DND-41 (cell line): ENCODE data around the gene CALM1.

ENCODE experiments used
- ATAC-seq: fragments of 200-7000 bp; cut with Tn5 transposase; 3 replicates; pipeline ENCODE4 v1.9.1; 2021; ENCODE audit warnings: low read depth; ENCODE audit not compliant: insufficient read depth
- DNase-seq: peaks from one replicate; pipeline ENCODE4 v3.0.0-alpha.2; 2020
- H2AFZ ChIP-seq: 2 replicates; pipeline ENCODE4 v1.6.0; 2012; ENCODE audit warnings: low read depth, low read length
- H3K27ac ChIP-seq: 2 replicates; pipeline ENCODE4 v1.5.1; 2012; ENCODE audit warnings: low read length, inconsistent platforms
- H3K27me3 ChIP-seq: fragments of 200-600 bp; sonication (generic); 2 replicates; pipeline ENCODE4 v1.6.0; 2012; ENCODE audit warnings: low read length, mild to moderate bottlenecking, inconsistent platforms; ENCODE audit not compliant: insufficient read depth, poor library complexity
- H3K36me3 ChIP-seq: 2 replicates; pipeline ENCODE4 v1.5.1; 2012; ENCODE audit warnings: low read length, inconsistent platforms; ENCODE audit not compliant: insufficient read depth
- H3K4me1 ChIP-seq: 2 replicates; pipeline ENCODE4 v1.5.1; 2012; ENCODE audit warnings: mild to moderate bottlenecking, low read length; ENCODE audit not compliant: insufficient read depth
- H3K4me2 ChIP-seq: 2 replicates; pipeline ENCODE4 v1.6.0; 2012; ENCODE audit warnings: mild to moderate bottlenecking, moderate library complexity, low read length, inconsistent platforms; ENCODE audit not compliant: insufficient read depth
- H3K4me3 ChIP-seq, 2 experiments: fragments of 200-600 bp in 1 of 2; shearing (Covaris generic) in 1 of 2; 2 replicates each; pipeline ENCODE4 v1.5.1; 2012 to 2016; ENCODE audit warnings: inconsistent platforms in 2 of 2, low read length in 2 of 2, mild to moderate bottlenecking in 2 of 2, low read depth in 1 of 2, moderate library complexity in 1 of 2
- H3K79me2 ChIP-seq: 2 replicates; pipeline ENCODE4 v1.6.0; 2012; ENCODE audit warnings: low read length, inconsistent platforms; ENCODE audit not compliant: insufficient read depth
- H3K9ac ChIP-seq: 2 replicates; pipeline ENCODE4 v1.6.0; 2012; ENCODE audit warnings: low read depth, mild to moderate bottlenecking, inconsistent platforms, low read length, moderate library complexity
- H3K9me3 ChIP-seq: 2 replicates; pipeline ENCODE4 v1.5.1; 2012; ENCODE audit warnings: low read length, moderate library complexity, mild to moderate bottlenecking, inconsistent platforms; ENCODE audit not compliant: insufficient read depth, severe bottlenecking
- H4K20me1 ChIP-seq: 2 replicates; pipeline ENCODE4 v1.6.0; 2012; ENCODE audit warnings: low read length; ENCODE audit not compliant: insufficient read depth
- EZH2 ChIP-seq: IDR thresholded peaks from 3 replicates; pipeline ENCODE4 v1.6.1; 2012; ENCODE audit warnings: borderline replicate concordance, low read depth, mild to moderate bottlenecking, moderate library complexity, low read length, inconsistent platforms; ENCODE audit not compliant: severe bottlenecking
- TF ChIP-seq, protein P1 (sequence below): IDR thresholded peaks from 2 replicates; pipeline ENCODE4 v1.5.1; 2012; ENCODE audit warnings: borderline replicate concordance, low read length, moderate library complexity, mild to moderate bottlenecking; ENCODE audit not compliant: poor library complexity, severe bottlenecking; ENCODE audit errors: extremely low read depth

The CALM1 gene

DNA sequence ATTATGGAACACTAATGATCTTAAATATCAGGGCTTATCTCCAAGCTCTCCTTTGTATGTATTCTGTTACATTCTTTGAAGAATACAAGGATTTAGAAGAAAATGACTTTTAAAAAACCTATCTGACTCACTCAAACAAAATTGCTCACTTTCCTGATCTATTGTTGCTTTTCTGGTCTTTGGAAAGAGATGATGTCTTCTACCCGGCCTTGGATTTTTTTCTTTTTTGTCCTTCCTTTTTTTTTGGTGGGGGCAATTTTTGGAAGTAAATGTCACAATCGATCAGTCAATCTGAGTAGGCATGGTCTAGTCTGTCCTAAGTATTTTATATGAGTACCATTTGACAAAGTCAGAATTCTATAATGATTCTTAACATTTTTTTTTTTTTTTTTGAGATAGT, 10.5 kb upstream of the CALM1 start:
- no peaks in the 10 kb centered on the region for H3K9me3 ChIP-seq
- H2AFZ ChIP-seq, result no peak overlapping the region
- no peak overlapping the region for H3K9ac ChIP-seq
- H3K27ac ChIP-seq, result no peak overlapping the region
- no peak for ATAC-seq
- H3K79me2 ChIP-seq, result no peaks in the 10 kb centered on the region
- no peaks in the 10 kb centered on the region for H3K36me3 ChIP-seq
- no peak overlapping the region for H3K4me2 ChIP-seq
- H4K20me1 ChIP-seq, result no peaks in the 10 kb centered on the region
- H3K27me3 ChIP-seq, result no peaks in the 10 kb centered on the region
- no peak overlapping the region for H3K4me3 ChIP-seq
- TF ChIP-seq EZH2, result no peak
- TF ChIP-seq, protein P1, sequence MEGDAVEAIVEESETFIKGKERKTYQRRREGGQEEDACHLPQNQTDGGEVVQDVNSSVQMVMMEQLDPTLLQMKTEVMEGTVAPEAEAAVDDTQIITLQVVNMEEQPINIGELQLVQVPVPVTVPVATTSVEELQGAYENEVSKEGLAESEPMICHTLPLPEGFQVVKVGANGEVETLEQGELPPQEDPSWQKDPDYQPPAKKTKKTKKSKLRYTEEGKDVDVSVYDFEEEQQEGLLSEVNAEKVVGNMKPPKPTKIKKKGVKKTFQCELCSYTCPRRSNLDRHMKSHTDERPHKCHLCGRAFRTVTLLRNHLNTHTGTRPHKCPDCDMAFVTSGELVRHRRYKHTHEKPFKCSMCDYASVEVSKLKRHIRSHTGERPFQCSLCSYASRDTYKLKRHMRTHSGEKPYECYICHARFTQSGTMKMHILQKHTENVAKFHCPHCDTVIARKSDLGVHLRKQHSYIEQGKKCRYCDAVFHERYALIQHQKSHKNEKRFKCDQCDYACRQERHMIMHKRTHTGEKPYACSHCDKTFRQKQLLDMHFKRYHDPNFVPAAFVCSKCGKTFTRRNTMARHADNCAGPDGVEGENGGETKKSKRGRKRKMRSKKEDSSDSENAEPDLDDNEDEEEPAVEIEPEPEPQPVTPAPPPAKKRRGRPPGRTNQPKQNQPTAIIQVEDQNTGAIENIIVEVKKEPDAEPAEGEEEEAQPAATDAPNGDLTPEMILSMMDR, result no peak
- DNase-seq, result no peak
- H3K4me1 ChIP-seq, result peaks cover 32% of the 10 kb centered on the region

DNA sequence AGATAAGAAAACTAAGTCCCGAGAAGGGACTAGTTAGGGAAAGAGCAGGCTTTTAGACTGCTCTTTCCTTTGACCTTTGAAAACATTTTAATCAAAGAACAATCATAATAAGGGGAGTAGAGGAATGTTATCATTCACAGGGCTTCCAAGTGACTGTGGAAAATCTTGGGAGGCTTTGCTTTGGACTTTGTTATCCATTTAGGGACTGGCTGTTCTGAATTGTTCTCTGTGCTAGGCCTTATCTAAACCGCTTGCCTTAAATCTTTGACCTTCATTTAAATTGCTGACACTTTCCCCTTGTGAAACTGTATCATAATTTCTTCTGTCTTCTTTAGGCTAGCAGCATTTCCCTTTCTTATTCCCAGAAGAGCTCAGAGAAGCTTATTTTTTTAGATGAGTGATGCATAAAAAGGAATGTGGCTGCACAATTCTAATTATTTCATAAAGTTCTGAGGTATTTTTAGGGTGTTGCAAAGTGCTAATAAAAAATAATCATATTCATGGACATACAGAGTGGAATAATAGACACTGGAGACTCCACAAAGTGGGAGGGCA, 9.5 kb upstream of the CALM1 start:
- no peak for DNase-seq

DNA sequence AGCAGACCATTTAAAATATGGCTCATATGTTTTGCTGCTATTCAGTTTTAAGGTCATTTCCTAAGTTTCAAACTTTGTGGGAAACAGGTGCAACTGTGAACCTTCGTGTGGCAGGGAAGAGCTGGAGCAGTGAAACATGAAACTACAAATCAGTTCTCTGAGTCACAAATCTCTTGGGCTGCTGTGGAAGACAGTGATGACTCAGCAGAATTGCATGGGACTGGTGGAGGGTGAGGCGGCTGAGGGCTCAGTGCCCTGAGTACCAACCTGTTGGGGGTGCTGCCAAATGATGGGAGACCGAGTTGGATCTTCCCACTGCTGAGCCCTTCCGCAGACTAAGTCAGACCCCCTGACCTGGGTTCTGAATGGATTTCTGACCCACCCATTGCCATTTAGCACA, 8.4 kb upstream of the CALM1 start:
- ATAC-seq (no peak), DNase-seq (no peak)
- H3K27me3 ChIP-seq, result no peaks in the 10 kb centered on the region
- H3K27ac ChIP-seq, result no peak overlapping the region
- no peaks in the 10 kb centered on the region for H3K36me3 ChIP-seq
- no peak overlapping the region for H3K9ac ChIP-seq
- no peak overlapping the region for H2AFZ ChIP-seq
- H3K4me3 ChIP-seq, result no peak overlapping the region
- TF ChIP-seq EZH2, result no peak
- TF ChIP-seq, protein P1, result no peak
- H3K9me3 ChIP-seq, result no peaks in the 10 kb centered on the region
- H4K20me1 ChIP-seq, result no peaks in the 10 kb centered on the region
- H3K4me1 ChIP-seq, result peaks cover 22% of the 10 kb centered on the region
- no peak overlapping the region for H3K4me2 ChIP-seq
- H3K79me2 ChIP-seq, result no peaks in the 10 kb centered on the region

More for the DNA sequence above, 9.5 kb upstream of the CALM1 start:
- Histone ChIP-seq H3K4me2 (no peak overlapping the region), H3K4me3 (no peak overlapping the region), H4K20me1 (no peaks in the 10 kb centered on the region), H3K9me3 (no peaks in the 10 kb centered on the region), H3K79me2 (no peaks in the 10 kb centered on the region), H3K27ac (no peak overlapping the region), H3K36me3 (no peaks in the 10 kb centered on the region), H3K4me1 (peaks cover 24% of the 10 kb centered on the region), H2AFZ (no peak overlapping the region), H3K9ac (no peak overlapping the region), H3K27me3 (no peaks in the 10 kb centered on the region)
- no peak for ATAC-seq
- TF ChIP-seq, protein P1, result no peak
- TF ChIP-seq EZH2, result no peak

DNA sequence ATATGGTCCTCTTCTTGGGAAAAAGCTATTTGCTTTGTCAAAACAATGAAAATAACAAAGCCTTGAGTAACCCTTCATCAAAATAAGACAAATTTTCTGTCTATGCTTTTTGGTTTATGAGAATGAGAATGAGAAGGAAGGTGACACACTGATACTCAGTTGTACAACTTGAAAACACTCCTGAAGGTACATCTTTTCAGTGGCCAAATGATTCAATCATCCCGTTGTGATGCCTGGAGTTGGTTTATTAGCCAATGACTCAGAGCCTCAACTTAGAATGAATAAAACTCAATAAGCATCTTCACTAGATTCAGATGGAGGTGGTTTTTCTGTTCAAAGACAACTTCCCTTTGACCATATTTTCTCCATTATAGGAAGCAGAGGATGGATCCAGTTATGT, 7.8 kb upstream of the CALM1 start:
- Histone ChIP-seq H3K79me2 (no peaks in the 10 kb centered on the region), H3K36me3 (no peaks in the 10 kb centered on the region), H2AFZ (no peak overlapping the region), H4K20me1 (no peaks in the 10 kb centered on the region), H3K9ac (no peak overlapping the region), H3K27me3 (no peaks in the 10 kb centered on the region), H3K4me1 (peaks cover 17% of the 10 kb centered on the region), H3K9me3 (no peaks in the 10 kb centered on the region), H3K4me2 (no peak overlapping the region), H3K27ac (no peak overlapping the region), H3K4me3 (no peak overlapping the region)
- ATAC-seq (no peak), DNase-seq (no peak)
- no peak for TF ChIP-seq EZH2
- TF ChIP-seq, protein P1, result no peak
